AML-193 (cell line): ENCODE data around the gene RPTOR.
A peak's percentile ranks its signal among the peaks of the same experiment; 100 is the strongest.
"Not testable (repeated sequence)": the region's sequence is repeated elsewhere in the genome, so short reads cannot be mapped to it uniquely, and the experiment has no call there.

Experiments
- DNase-seq, 2 experiments: peaks; one replicate each; lab custom pipeline; 2025; lab: John Stamatoyannopoulos, UW

Gene RPTOR

GRCh38 chr17:80743181-80743771 is 198.6 kb downstream of the RPTOR start:
- no peak for DNase-seq

DNA sequence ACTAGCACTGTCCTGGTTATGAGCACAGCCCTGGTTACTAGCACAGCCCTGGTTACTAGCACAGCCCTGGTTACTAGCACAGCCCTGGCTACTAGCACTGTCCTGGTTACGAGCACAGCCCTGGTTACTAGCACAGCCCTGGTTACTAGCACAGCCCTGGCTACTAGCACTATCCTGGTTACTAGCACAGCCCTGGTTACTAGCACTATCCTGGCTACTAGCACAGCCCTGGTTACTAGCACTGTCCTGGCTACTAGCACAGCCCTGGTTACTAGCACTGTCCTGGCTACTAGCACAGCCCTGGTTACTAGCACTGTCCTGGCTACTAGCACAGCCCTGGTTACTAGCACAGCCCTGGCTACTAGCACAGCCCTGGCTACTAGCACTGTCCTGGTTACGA is 199.3 kb downstream of the RPTOR start:
- DNase-seq = not testable (repeated sequence)

- DNase-seq = not testable (repeated sequence)
Measured at GRCh38 chr17:80744725-80745124, 200.1 kb downstream of the RPTOR start.

DNA sequence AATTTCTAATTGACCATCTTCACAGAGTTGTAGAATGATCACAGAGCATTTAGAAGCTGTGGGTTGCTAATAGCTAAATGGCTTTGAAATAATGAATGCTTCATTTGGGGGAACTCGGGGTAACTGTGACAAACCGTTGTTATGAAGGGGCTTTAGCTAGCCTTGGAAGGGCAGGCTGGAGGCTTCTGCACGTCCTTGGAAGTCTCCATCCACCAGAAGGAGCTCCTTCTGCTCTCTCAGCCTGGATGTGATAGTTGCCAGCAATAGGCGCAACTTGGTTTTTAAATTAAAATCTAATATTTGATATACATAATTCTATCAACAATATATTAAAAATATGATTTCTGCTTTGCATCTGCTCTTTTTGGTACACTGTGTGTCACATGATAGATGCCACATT is 200.5 kb downstream of the RPTOR start:
- DNase-seq = no peak

- DNase-seq = no peak
Measured at GRCh38 chr17:80746262-80746935, 201.8 kb downstream of the RPTOR start.

DNA sequence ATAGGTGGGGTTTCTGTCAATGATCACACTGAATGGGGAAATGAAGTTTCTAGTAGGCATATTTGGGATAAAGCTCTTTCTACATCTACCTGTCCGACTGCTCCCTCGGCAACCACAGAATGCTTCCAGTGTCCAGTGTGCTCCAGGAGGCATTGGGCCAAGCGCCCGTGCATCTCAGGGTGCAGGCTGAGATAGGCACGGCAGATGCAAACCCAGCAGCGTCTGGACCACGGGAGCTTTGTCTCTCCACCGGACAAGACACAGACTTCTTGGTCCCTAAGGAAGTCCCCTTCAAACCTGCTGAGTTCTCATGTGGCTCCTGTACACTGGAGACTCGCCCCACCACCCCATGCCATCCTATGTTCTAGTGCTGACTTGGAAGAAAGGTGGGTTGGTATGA is 202.8 kb downstream of the RPTOR start:
- DNase-seq = no peak

GRCh38 chr17:80749611-80750010 is 205.0 kb downstream of the RPTOR start:
- DNase-seq = no peak

DNA sequence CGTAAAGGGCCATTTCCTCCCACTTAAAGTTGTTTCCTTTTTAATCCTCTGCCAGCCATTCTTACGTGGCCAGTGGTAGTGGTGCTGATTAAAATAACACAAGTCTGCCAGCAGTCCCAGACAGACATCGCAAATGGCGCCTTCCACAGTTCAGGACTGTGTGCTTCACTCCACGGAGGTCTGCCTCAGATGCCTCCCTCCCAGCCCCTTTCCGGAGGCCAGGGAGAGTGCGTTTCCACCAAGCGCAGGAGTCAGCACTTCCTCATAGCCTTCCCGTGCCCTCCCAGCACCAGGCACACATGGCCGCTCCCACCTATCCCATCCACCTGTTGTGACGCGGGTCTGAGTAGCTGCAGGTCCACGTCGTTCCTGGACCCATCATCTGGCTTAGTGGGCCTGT is 205.6 kb downstream of the RPTOR start:
- DNase-seq = no peak

GRCh38 chr17:80751070-80751945 is 206.7 kb downstream of the RPTOR start:
- DNase-seq = no peak

DNA sequence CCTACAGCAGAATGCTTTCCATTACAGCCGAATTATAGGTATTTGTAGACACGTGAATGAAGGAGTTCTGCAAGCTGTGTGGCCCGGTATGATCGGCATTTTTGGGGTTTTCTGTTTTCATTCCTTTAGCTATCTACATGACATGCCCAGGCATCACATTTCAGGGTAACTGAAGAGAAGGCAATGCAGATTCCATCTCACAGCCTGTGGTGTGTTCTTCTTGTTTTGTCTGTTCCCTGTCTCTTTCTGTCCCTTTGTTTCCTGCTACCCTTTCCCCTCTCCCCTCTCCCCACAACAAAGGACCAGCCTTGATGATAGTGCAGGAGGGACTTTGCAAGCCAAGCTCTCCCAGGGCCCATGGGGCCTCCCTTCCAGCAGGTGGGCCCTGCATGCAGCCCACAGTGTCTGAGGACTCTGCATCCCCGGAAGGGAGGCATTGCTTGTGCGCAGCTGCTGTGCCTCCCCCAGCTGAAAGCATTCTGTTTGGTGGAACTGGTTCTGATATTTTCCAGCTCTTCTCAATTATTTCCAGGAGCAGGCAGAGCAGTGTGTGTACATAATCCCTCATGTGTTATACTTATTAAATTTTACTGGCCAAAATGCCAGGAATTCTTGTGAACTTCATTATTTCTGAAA is 207.4 kb downstream of the RPTOR start:
- DNase-seq = no peak

DNA sequence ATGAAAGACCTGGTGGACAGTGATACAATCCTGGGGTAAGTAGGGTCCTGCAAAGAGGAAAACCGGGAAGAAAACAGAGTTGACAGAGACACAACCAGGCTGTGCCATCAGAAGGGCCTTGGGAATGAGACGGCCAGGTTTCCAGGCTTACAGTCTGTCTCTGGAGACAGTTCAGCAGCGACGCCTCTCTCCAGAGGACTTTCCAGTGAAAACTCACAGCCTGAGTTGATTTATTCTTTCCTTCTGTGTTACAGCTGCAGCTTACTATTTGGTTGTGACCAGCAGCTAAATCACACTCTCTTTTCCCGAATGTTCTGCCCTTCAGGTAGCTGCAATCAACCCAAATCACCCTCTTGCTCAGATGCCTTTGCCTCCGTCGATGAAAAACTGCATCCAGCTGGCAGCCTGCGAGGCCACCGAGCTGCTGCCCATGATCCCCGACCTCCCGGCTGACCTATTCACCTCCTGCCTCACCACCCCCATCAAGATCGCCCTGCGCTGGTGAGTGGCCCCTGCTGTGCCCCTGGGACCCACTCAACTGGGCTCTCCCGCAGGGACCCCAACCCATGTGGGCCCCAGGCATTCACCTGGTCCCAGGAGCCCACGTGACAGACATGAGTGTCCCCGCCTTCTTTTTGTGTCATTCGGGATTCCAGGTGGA is 209.2 kb downstream of the RPTOR start:
- DNase-seq = no peak

DNA sequence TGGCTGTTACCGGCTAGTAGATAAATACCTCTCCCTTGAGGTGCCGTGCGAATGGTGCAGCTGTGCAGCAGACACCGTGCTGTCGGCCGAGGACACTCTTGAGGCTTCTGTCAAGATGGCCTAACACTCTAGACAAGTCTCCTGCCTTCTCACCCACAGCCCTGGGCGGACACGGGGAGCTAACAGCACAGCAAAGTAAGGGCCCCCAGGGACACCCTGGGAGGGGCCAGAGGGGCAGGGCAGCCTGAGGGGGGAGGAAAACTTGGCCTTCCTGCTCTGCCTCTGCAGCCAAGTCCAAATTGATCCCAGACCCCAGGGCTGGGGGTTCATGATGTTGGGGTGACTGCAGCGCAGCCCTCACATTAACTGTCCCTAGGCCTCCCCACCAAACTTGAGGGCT is 210.2 kb downstream of the RPTOR start:
- no peak for DNase-seq

DNA sequence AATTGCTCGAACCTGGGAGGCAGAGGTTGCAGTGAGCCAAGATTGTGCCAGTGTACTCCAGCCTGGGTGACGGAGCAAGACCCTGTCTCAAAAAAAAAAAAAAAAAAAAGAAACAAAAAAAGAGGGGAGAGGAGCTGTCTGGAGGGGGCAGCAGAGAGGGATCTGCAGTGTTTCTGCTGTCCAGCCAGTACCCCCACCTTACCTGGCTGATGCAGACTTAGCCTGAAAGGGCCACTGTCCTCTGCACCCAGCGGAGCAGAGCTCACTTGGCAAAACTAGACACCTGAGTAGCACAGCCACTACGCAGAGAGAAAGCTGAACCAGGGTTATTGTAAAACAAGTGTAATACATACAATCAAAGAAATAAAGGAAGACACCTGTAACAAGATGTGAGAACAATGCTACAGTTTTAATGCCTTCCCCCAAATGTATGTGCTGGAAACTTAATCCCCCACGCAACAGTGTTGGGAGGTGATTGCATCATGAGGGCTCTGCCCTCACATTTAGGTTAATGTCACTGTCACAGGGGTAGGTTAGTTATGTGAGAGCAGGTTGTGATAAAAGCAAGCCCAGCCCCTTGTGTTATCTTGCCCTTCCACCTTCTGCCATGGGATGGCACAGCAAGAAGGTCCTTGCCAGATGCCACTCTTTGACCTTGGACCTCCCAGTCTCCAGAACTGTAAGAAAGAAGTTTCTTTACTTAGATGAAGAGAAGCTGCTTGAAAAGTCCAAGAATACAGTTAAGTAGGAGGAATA is 211.2 kb downstream of the RPTOR start:
- DNase-seq = no peak

DNA sequence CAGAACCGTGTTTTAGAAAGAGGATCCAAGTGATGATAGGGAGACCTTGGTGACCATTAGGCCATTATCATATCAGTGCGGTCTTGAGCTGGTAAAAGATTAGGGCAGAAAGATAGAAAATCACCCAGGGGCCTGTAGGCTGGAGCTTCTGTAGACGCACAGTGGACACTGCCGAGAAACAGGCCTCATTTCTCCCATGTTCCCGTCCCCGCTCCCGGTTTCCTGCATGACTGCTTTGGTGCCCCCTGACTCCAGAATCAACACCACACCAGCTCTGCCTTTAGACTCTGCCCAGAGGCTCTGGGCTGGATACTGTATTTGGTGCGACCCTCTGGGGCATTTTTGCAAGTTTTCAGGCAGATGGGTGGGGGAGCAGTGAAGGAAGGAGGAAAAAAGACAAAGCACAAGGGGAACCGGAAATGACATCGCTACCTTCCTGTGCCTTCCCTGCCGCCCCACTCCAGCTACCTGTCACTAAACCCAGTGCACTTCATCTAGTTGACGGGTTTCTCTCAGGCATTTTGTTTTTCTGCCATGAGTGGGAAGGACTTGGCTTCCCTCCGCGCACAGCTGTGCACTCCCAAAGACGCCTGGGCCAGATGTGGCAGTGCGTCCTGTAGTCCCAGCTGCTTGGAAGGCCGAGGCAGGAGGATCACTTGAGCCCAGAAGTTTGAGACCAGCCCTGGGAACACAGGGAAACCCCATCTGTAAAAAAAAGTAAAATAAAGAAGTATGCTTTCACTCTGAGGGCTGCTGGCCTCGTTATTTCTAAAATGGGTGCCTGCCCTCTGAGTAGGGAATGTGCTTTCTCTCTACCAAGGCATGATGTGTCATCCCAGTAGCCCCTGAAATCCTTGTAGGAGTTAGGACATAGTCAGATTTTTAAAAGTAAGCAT is 214.1 kb downstream of the RPTOR start:
- DNase-seq = no peak

DNA sequence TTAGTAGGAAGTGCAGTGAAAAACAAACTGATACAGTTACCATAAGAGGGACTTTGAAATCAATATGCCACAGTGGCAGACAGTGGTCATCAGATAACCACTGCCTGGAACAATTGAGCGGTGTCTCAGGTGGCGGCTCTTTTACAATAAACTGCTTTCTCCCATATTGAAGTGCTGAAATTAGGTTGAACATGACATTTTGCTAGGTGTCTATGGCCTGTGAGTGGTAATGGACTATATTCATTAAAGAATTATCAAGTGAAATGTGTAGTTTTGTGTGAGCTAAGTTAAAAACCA is 214.7 kb downstream of the RPTOR start:
- no peak for DNase-seq

GRCh38 chr17:80760511-80760911 is 215.9 kb downstream of the RPTOR start:
- peak in 1 of 2 experiments; percentile 21 for DNase-seq

DNA sequence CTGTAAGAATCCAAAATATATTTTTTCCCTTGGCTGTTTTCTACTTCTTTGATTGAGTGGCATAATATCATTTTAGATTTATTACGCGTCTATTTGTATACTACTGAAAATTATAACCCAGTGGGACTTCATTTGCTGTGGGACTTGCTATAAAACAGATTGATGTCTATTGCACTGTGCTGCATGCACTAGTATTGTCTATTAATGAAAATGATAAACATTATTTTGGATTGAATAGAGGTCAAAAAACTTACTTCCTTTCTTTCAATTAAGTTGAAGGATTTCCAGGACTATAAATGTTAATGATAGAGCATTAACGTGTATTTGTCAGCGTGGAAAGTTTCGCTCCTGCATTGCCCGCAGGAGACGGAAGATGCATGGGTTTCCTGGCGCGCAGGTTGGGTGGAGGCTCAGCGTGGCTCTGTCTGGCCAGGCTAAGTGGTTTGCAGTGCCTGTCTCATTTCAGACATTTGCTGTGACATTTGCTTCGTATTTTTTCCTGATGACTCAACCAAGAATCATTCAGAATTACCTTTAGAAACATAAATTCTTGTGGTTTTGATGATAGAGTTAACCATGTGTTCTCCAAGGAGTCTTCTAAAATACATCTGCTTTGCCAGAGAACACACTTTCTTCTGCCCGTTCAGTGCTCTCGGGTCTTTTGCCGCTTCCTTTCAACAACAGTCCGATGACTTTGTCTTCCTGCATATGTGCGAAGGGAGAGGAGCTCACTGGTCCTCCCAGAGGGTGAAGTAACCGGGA is 216.7 kb downstream of the RPTOR start:
- DNase-seq = no peak

DNA sequence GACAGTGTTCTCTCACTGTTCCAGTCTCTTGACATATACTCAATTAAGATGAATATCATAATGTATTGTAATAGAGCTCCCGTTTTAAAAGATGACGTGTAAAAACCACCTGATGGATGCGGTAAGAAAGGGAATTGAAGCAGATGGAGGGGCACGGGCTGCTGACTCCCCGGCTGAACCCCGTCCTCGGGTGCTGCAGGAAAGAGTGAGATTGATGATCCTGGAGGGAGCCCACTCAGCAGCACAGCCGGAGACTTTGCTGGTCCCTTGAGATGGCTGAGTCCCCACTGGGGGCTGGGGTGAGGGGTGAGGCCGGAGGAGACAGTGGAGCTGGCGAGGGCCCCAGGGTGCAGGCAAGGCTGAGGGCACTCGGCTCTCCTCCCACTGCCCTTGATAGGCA is 217.4 kb downstream of the RPTOR start:
- no peak for DNase-seq

GRCh38 chr17:80763293-80763867 is 218.7 kb downstream of the RPTOR start:
- DNase-seq = no peak
